ENCODE results near the gene MAN2C1. TPM values are rescaled to one million over a fixed set of nuclear protein-coding genes. Genes with fewer than 3 reads are reported as not detected.
A peak's percentile ranks its signal among the peaks of the same experiment; 100 is the strongest.
"Not testable (repeated sequence)": the region's sequence is repeated elsewhere in the genome, so short reads cannot be mapped to it uniquely, and the experiment has no call there.

The MAN2C1 gene
- total RNA-seq, 1 experiment from 2014 or later, result 239 TPM

DNA sequence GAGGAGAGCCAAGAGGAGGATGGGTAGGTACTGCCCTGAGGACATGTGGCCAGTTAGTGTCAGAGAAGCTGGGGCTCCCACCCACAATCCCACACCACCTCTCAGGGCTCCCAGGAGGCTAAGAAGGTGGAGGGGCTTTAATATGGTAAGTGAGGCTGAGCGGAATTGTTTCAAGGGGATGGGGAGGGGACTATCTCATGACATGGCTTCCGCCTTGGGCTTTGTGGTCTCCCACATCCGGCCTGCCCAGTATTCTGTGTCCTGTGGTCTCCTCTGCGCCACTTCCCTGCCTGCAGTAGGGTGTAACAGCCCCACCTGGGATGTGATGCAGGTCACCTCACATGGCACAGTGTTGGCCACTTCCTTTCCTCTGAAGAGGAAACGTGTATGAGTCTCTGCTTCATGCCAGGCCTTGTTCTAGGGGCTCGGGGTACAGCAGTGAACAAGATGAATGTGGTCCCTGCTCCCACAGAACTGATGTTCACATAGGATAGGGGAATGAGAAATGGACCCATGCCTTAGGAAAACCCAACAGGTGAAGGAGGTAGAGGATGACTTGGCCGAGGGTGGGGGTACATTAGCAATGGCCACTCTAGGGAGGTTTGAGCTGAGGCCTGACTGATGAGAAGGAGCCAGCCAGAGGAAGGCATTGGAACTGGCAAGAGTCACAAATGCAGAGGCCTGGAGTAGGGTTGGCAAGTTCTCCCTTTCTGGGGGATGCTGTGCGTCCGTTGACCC is 18.4 kb downstream of the MAN2C1 start:
- Mint-ChIP-seq H3K9me3 (ENCODE audit: low read depth, unreplicated experiment) (no peaks in the 10 kb centered on the region), H3K27me3 (ENCODE audit: unreplicated experiment) (peaks cover 15% of the 10 kb centered on the region), H3K36me3 (ENCODE audit: insufficient read depth, unreplicated experiment) (peaks cover 73% of the 10 kb centered on the region), H3K4me3 (ENCODE audit: low read depth, unreplicated experiment) (no peak overlapping the region), H3K4me1 (ENCODE audit: low read depth, unreplicated experiment) (peaks cover 13% of the 10 kb centered on the region), H3K27ac (ENCODE audit: unreplicated experiment) (peak overlapping the region; percentile 33)
- intact Hi-C loops (cut with micrococcal nuclease; ENCODE audit: unreplicated experiment), result no loop called here
- DNase-seq, result no peak
- CTCF ChIA-PET, result no interaction called here
- no peak for TF ChIP-seq CTCF (IDR thresholded peaks at IDR 0.05; ENCODE audit: unreplicated experiment)
- BruUV-seq (replicated peaks), result TSS peak; percentile 22

GRCh38 chr15:75349351-75349669 is 19.1 kb downstream of the MAN2C1 start:
- DNase-seq; H3K9me3 Mint-ChIP-seq (ENCODE audit: low read depth, unreplicated experiment); CTCF ChIA-PET; BruUV-seq (replicated peaks); intact Hi-C loops (cut with micrococcal nuclease; ENCODE audit: unreplicated experiment): not testable (repeated sequence)
- peaks cover 66% of the 10 kb centered on the region for H3K36me3 Mint-ChIP-seq (ENCODE audit: insufficient read depth, unreplicated experiment)
- H3K27me3 Mint-ChIP-seq (ENCODE audit: unreplicated experiment), result peaks cover 15% of the 10 kb centered on the region
- peak overlapping the region; percentile 76 for H3K27ac Mint-ChIP-seq (ENCODE audit: unreplicated experiment)
- H3K4me1 Mint-ChIP-seq (ENCODE audit: low read depth, unreplicated experiment), result peaks cover 13% of the 10 kb centered on the region
- H3K4me3 Mint-ChIP-seq (ENCODE audit: low read depth, unreplicated experiment), result peak overlapping the region; percentile 81

GRCh38 chr15:75348562-75349350 is 19.7 kb downstream of the MAN2C1 start:
- Mint-ChIP-seq H3K4me1 (ENCODE audit: low read depth, unreplicated experiment) (peaks cover 13% of the 10 kb centered on the region), H3K27ac (ENCODE audit: unreplicated experiment) (peak overlapping the region; percentile 76), H3K9me3 (ENCODE audit: low read depth, unreplicated experiment) (no peaks in the 10 kb centered on the region), H3K36me3 (ENCODE audit: insufficient read depth, unreplicated experiment) (peaks cover 65% of the 10 kb centered on the region), H3K4me3 (ENCODE audit: low read depth, unreplicated experiment) (peak overlapping the region; percentile 81), H3K27me3 (ENCODE audit: unreplicated experiment) (peaks cover 15% of the 10 kb centered on the region)
- BruUV-seq (replicated peaks), result no TSS peak
- no peak for TF ChIP-seq CTCF (IDR thresholded peaks at IDR 0.05; ENCODE audit: unreplicated experiment)
- intact Hi-C loops (cut with micrococcal nuclease; ENCODE audit: unreplicated experiment), result no loop called here
- peak; percentile 21 for DNase-seq
- CTCF ChIA-PET, result interaction anchor here (0.6 to 1.6 kb wide), 2 partner anchors 19 to 791 kb away, joined by 6 to 7 read pairs; partner anchors contain the start of gene MAN2C1

- no TSS peak for BruUV-seq (replicated peaks)
- Mint-ChIP-seq H3K4me3 (ENCODE audit: low read depth, unreplicated experiment) (peak overlapping the region; percentile 81), H3K36me3 (ENCODE audit: insufficient read depth, unreplicated experiment) (peaks cover 58% of the 10 kb centered on the region), H3K9me3 (ENCODE audit: low read depth, unreplicated experiment) (no peaks in the 10 kb centered on the region), H3K4me1 (ENCODE audit: low read depth, unreplicated experiment) (peaks cover 13% of the 10 kb centered on the region), H3K27ac (ENCODE audit: unreplicated experiment) (no peak overlapping the region), H3K27me3 (ENCODE audit: unreplicated experiment) (peaks cover 15% of the 10 kb centered on the region)
- no peak for TF ChIP-seq CTCF (IDR thresholded peaks at IDR 0.05; ENCODE audit: unreplicated experiment)
- DNase-seq, result peak; percentile 28
- intact Hi-C loops (cut with micrococcal nuclease; ENCODE audit: unreplicated experiment), result no loop called here
- CTCF ChIA-PET, result interaction anchor here (0.6 to 1.6 kb wide), 3 partner anchors 20 to 790 kb away, joined by 6 to 7 read pairs (median 6); partner anchors contain the start of gene MAN2C1
These were observed 20.3 kb downstream of the MAN2C1 start for GRCh38 chr15:75348034-75348561.
